Measurements from ENCODE around the gene NEUROD1.
"Not testable (repeated sequence)": the region's sequence is repeated elsewhere in the genome, so short reads cannot be mapped to it uniquely, and the experiment has no call there.

- not testable (repeated sequence) for TF ChIP-seq EZH2 (IDR thresholded peaks at IDR 0.05); POLR2AphosphoS5 (IDR thresholded peaks at IDR 0.05; ENCODE audit: borderline replicate concordance, low read depth, low read length)
Measured at GRCh38 chr2:181702519-181702918, 22.2 kb upstream of the NEUROD1 start.
